CD4-positive, alpha-beta T cell treated with Interferon gamma for 1 hour (primary cell): ENCODE results near the gene HDLBP.

ENCODE experiments used
- DNase-seq: peaks from one replicate; pipeline ENCODE4 v3.0.0-alpha.2; 2020

HDLBP gene

GRCh38 chr2:241188361-241189092 lies 126.9 kb downstream of the HDLBP start, which contains the start of gene ANO7:
Gene ANO7 (plus strand): TSS chr2:241188677. CDS start chr2:241190064, 1,387 bp downstream.
- no peak for DNase-seq

GRCh38 chr2:241187918-241188234 lies 127.6 kb downstream of the HDLBP start:
- DNase-seq, result no peak

DNA sequence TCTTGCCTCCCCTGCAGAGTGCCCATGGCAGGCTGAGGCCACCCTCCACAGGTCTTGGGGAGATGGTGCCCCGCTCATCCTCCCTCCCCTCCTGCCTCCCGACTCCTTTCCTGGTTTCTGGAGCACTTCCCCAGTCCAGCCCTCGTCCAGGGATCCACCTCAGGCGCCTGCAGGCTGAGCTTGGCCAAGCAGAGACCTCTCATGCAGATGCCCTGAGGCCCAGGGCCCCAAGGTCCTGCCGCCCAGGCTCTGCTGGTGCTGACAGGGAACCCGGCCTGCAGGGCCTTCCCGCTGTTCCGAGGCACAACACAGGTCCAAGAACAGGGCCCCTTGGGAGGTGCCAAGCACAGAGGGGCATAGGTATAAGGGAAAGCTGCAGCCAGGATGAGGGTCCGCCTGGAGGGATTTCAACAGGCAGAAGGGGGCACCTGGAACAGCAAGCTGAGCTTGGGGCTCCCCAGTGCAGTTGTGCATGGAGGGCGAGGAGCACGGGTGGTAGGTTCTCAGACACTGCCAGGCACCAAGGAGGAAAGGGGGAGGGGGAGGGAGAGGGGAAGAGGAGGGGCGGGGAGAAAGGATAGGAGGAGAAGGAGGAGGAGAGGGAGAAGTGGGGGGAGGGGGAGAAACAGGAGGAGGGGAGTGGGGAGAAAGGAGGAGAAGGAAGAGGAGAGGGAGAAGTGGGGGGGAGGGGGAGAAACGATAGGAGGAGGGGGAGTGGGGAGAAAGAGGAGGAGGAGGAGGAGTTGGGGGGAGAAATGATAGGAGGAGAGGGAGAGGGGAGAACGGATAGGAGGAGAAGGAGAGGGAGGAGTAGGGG lies 128.2 kb downstream of the HDLBP start:
- no peak for DNase-seq

DNA sequence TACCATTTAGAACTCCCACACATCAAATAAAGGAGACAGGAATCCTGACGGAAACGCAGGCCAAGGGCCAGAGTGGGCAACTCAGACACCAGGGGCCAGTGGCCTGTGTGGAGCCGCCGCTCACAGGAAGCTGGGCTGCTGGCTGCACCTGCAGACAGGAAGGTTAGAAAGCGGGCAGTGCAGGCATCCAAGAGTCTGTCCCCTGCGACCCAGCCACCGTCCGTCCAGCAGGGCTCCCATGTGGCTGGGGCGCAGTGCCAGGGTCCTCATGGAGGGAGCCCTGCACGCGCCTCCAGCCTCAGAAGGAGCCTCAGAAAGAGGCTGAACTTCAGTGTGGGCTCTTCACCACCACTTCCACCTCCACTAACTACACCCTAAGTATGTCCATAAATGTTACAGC lies 129.5 kb downstream of the HDLBP start:
- DNase-seq, result no peak

- DNase-seq, result no peak
Observed at GRCh38 chr2:241184901-241185300, 130.6 kb downstream of the HDLBP start.

- no peak for DNase-seq
Observed at GRCh38 chr2:241183221-241183620, 132.3 kb downstream of the HDLBP start.

DNA sequence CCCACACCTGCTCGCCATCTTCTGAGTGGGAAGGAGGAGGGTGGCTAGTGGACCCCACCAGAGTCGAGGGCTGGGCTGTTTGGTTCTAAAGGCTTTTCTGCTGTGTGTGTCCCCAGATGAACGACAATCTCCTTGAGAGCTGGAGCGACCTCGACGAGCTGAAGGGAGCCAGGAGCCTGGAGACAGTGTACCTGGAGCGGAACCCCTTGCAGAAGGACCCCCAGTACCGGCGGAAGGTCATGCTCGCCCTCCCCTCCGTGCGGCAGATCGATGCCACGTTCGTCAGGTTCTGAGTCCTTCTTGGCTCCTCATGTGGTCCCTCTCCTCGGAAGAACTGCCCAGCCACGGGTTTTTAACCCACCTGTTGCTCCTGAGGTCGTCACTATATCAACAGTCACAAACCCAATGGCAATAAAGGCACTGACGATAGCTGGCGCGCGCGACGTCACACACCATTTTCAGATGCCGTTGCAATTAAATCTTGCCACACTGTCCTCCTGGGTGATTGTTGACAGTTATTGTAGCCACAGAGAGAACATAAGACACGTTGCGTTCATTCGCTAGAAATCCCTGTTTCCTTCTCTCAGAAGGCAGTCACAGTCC lies 132.8 kb downstream of the HDLBP start:
- no peak for DNase-seq

GRCh38 chr2:241182126-241182525 lies 133.3 kb downstream of the HDLBP start:
- DNase-seq, result no peak

- no peak for DNase-seq
Observed at GRCh38 chr2:241180495-241180894, 135.0 kb downstream of the HDLBP start.

DNA sequence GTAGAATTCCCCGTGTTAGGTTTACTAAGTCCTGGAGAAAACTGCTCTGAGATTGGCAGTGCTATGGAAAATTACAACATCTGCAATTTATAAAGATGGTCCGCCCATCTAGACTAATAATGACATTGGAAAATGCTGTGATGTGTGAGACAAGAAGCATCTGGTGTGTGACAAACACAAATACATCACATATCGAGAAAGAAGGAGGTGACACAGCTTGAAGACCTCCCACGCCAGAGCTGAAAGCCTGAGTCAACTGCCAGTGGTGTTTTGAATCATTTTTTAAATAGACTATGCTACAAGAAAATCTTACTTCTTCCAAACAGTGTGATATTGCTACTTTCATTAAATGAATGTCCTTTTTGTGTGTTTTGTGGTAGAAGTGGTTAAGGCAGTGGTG lies 135.6 kb downstream of the HDLBP start:
- DNase-seq, result no peak

DNA sequence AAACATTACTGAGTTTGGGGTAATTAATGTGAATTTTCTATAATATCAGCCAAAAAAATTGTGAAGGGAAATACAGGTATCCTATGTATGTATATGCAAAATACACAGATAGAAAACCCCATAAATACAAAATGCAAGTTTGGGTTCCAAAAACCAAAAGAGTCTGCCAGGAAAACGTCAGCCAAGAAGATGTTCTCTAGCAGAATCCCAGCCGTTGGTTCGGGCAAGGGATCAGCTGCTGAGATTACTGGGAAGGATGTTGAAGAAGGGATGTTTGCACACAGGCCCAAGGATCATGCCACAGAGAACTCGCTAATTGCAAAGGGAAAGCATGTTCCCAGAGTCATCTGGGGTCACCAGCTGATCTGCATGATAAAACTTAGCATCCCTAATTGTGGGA lies 136.5 kb downstream of the HDLBP start:
- DNase-seq, result no peak

DNA sequence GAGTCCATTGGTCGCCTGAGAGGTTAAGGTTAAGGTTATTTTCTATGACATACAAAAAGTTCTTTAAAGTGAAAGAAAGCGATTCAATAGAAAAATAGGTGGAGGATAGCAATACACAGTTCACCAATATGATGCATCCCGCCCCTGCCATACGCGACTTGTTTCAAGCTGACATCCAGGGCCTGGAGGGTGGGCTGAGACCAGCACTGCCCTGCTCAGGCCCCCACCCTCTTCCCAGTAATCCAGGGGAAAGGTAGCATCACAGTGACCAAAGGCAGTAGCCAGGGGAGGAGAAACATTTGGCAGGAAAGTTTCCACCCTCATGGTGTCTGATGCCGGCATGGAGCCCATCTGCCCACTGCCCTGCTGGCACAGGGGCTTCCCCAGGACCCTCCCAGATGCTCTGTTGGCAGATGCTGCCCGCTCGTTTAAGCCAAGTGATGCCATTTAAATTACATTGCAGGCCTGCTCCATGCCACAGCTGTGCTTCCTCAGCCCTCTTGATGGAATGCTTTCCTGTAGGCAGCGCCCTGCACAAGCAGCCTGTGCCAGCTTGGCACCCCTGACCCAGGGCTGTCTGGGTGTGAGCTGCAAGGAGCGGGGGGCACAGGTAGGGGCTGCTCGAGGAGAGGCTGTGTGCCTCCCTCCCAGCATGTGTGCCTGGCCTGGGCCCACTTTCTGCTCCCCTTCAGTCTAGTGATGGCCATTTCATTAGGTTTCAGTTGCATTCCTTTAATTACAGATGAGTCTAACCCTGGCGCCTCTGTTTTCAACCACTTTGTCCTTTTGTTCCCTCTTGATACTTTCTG lies 137.7 kb downstream of the HDLBP start:
- no peak for DNase-seq
